ENCODE results near the gene AGPS. TPM values are rescaled to one million over a fixed set of nuclear protein-coding genes. Genes with fewer than 3 reads are reported as not detected.

Gene AGPS
- polyA plus RNA-seq, 1 of the 3 experiments (the other 2 are of a cell fraction), result 10.9 TPM

DNA sequence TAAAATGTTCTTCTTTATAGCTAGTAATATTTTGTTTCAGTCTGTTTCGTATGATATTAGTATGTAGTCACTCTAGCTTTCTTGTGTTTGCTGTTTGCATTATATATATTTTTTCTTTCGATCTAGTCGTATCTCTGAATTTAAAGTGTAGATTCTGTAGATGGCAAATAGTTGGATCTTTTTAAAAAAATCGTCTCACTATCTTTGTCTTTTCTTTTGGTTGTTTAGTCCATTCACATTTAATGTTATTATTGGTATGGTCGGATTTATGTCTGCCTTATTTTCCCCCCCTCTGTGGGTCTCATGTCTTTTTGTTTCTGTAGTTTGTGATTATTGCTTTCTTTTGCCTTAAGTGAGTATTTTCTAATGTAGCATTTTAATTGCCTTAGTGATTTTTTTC is 84.3 kb downstream of the AGPS start:
- no peaks in the 10 kb centered on the region for H4K20me1 ChIP-seq (ENCODE audit: insufficient read depth)
- ChIA-PET CTCF (interaction anchor here (1.7 to 2.1 kb wide), 2 partner anchors 13 to 282 kb away, joined by 6 to 7 read pairs; no protein-coding TSS in a partner anchor), POLR2A (no interaction called here)
- H3K4me1 ChIP-seq (ENCODE audit: control insufficient read depth in 1 of 2, insufficient read depth in 2 of 2, low read depth in 1 of 2, low read length in 1 of 2), result peaks cover 0 to 7% of the 10 kb centered on the region in 2 experiments; a peak in 2 of 4 replicates
- H3K9me3 ChIP-seq, result peaks cover 34% of the 10 kb centered on the region
- H3K79me2 ChIP-seq (ENCODE audit: insufficient read depth), result no peaks in the 10 kb centered on the region; the same call in none of the 2 replicates
- WGBS (ENCODE audit: low lambda C conversion rate), result 94% methylated on average over 5 of the region's 5 CpGs
- peaks cover 18% of the 10 kb centered on the region for H3F3A ChIP-seq (replicated peaks; ENCODE audit: insufficient read depth)
- DNase-seq, result no peak
- no peaks in the 10 kb centered on the region for H3K27me3 ChIP-seq (ENCODE audit: insufficient read depth)
- peaks cover 38 to 71% of the 10 kb centered on the region in 2 experiments for H3K36me3 ChIP-seq (replicated peaks in 1 of 2; ENCODE audit: control insufficient read depth in 1 of 2, insufficient read depth in 2 of 2, low read length in 1 of 2)
- no peak overlapping the region for H3K4me3 ChIP-seq (ENCODE audit: low read depth in 2 of 2, low read length in 1 of 2)
- no peak overlapping the region for H3K4me2 ChIP-seq
- TF ChIP-seq FOXJ3 (CRISPR knock-in tag; IDR thresholded peaks at IDR 0.05) (no peak), CHD2 (IDR thresholded peaks at IDR 0.05; ENCODE audit: low read length, partially characterized antibody) (no peak), FOSL2 (IDR thresholded peaks at IDR 0.05; ENCODE audit: borderline replicate concordance, low read depth) (no peak), MEF2A (IDR thresholded peaks at IDR 0.05; ENCODE audit: borderline replicate concordance, low read depth) (no peak), SMC3 (IDR thresholded peaks at IDR 0.05; ENCODE audit: low read depth, low read length) (no peak), TAF1 (IDR thresholded peaks at IDR 0.05; ENCODE audit: borderline replicate concordance, low read depth, low read length) (no peak), RXRA (IDR thresholded peaks at IDR 0.05; ENCODE audit: borderline replicate concordance, low read depth) (no peak), POLR2AphosphoS5 (IDR thresholded peaks at IDR 0.05; ENCODE audit: low read depth, low read length) (no peak), TEAD4 (IDR thresholded peaks at IDR 0.05; ENCODE audit: borderline replicate concordance, insufficient read depth) (no peak), RCOR1 (IDR thresholded peaks at IDR 0.05; ENCODE audit: low read length) (no peak), ELF1 (IDR thresholded peaks at IDR 0.05) (no peak), EP300 (IDR thresholded peaks at IDR 0.05; ENCODE audit: borderline replicate concordance in 1 of 2, low read depth in 1 of 2, low read length in 1 of 2) (no peak)
- TF ChIP-seq, protein P1, sequence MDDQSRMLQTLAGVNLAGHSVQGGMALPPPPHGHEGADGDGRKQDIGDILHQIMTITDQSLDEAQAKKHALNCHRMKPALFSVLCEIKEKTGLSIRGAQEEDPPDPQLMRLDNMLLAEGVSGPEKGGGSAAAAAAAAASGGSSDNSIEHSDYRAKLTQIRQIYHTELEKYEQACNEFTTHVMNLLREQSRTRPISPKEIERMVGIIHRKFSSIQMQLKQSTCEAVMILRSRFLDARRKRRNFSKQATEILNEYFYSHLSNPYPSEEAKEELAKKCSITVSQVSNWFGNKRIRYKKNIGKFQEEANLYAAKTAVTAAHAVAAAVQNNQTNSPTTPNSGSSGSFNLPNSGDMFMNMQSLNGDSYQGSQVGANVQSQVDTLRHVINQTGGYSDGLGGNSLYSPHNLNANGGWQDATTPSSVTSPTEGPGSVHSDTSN (IDR thresholded peaks at IDR 0.05), result no peak
- TF ChIP-seq, protein P2, sequence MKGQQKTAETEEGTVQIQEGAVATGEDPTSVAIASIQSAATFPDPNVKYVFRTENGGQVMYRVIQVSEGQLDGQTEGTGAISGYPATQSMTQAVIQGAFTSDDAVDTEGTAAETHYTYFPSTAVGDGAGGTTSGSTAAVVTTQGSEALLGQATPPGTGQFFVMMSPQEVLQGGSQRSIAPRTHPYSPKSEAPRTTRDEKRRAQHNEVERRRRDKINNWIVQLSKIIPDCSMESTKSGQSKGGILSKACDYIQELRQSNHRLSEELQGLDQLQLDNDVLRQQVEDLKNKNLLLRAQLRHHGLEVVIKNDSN (IDR thresholded peaks at IDR 0.05; ENCODE audit: borderline replicate concordance, low read depth), result no peak
- TF ChIP-seq, protein P3, sequence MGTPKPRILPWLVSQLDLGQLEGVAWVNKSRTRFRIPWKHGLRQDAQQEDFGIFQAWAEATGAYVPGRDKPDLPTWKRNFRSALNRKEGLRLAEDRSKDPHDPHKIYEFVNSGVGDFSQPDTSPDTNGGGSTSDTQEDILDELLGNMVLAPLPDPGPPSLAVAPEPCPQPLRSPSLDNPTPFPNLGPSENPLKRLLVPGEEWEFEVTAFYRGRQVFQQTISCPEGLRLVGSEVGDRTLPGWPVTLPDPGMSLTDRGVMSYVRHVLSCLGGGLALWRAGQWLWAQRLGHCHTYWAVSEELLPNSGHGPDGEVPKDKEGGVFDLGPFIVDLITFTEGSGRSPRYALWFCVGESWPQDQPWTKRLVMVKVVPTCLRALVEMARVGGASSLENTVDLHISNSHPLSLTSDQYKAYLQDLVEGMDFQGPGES (IDR thresholded peaks at IDR 0.05; ENCODE audit: low read depth, low read length), result no peak
- TF ChIP-seq, protein P4, sequence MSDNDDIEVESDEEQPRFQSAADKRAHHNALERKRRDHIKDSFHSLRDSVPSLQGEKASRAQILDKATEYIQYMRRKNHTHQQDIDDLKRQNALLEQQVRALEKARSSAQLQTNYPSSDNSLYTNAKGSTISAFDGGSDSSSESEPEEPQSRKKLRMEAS (IDR thresholded peaks at IDR 0.05; ENCODE audit: low read depth), result no peak
- H3K27ac ChIP-seq (ENCODE audit: low read depth in 2 of 2, low read length in 1 of 2), result no peak overlapping the region
- H2AFZ ChIP-seq (ENCODE audit: low read depth), result no peak overlapping the region
- no peak overlapping the region for H3K9ac ChIP-seq
- no peaks in the 10 kb centered on the region for H3K9me2 ChIP-seq

Data from SK-N-SH (cell line).